ENCODE results near the gene TBL1X. TPM values are rescaled to one million over a fixed set of nuclear protein-coding genes. Genes with fewer than 3 reads are reported as not detected.

TBL1X gene
- total RNA-seq, 6 experiments from 2014 or later: 18.0 to 40.7 (median 20.8) TPM

DNA sequence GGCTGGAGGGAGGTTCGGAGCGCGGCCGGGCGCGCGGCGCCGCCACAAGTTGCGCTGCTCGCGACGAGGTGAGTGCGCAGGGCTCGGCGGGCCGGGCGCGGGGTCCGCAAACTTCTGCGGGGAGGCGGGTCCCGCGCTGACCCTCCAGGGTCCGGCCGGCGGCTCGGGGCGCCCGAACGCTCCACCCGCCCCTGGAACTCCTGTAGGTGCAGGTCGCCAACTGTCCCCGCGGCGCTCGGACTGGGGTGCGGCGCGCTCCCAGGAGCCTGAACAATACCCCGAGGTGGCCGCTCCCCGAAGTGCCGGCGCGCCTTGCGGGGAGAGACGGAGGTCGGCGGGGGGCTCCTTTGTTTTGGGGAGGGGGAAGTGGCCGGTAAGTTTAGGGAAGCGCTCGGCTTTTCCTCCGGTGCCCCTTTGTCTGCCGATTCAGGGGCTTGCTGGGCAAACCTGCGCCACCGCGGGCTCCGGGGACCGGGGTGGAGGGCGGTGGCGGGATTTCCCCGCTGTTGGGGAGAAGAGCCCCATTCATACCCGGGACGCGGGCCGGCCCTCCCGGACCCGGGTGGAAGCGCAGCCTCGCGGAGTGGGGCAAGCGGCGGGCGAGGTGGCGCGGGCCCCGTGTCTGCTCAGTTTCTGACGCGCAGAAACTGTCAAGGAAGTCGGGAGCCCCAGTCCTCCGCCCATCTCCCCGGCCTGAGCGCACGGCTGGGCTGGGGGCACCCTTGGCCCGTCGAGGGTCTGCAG lies 694 bp downstream of the TBL1X start:
- Histone ChIP-seq H3K9me3 (no peaks in the 10 kb centered on the region), H3K27me3 (no peaks in the 10 kb centered on the region), H3K27ac (peak overlapping the region; percentile 55 to 60 (median 59)), H3K36me3 (no peaks in the 10 kb centered on the region), H3K4me1 (peaks cover 0 to 32% (median 7%) of the 10 kb centered on the region in 4 donors), H3K4me3 (peak overlapping the region; percentile 46 to 72 (median 69))
- 7% methylated on average over 3 of the region's 87 CpGs for whole genome bisulfite sequencing (ENCODE audit: insufficient coverage, low coverage, low lambda C conversion rate, missing lambda C conversion rate)
- intact Hi-C loops (cut with DNase I): loop anchor here (10.0 kb wide), 1 partner anchor 121 kb away; no protein-coding TSS in a partner anchor
- TF ChIP-seq, protein P1, sequence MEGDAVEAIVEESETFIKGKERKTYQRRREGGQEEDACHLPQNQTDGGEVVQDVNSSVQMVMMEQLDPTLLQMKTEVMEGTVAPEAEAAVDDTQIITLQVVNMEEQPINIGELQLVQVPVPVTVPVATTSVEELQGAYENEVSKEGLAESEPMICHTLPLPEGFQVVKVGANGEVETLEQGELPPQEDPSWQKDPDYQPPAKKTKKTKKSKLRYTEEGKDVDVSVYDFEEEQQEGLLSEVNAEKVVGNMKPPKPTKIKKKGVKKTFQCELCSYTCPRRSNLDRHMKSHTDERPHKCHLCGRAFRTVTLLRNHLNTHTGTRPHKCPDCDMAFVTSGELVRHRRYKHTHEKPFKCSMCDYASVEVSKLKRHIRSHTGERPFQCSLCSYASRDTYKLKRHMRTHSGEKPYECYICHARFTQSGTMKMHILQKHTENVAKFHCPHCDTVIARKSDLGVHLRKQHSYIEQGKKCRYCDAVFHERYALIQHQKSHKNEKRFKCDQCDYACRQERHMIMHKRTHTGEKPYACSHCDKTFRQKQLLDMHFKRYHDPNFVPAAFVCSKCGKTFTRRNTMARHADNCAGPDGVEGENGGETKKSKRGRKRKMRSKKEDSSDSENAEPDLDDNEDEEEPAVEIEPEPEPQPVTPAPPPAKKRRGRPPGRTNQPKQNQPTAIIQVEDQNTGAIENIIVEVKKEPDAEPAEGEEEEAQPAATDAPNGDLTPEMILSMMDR (IDR thresholded peaks at IDR 0.05): no peak
- TF ChIP-seq POLR2A (IDR thresholded peaks at IDR 0.05): no peak
- DNase-seq (peak; percentile 39 to 63 (median 47)), ATAC-seq (peak in 2 of 4 donors; percentile 0 to 1)

DNA sequence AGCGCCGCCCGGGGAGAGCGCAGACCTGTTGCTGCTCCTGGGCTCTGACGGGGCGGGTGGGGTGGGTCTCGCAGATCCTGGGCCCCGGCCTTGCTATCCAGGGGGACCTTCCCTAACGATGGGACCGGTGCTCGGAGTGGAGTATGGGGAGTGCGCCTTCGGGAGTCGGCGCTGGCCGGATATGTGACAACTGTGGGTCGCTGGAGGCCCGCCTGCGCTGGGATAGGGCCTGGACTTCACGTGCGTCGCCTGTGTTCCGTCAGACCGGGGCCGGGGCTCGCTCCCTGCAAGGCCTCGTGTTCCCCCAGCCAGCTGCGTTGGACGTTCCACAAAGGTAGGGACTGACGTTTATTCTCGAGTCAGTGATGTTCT lies 1.3 kb downstream of the TBL1X start:
- 0% methylated on average over 2 of the region's 31 CpGs for WGBS (ENCODE audit: insufficient coverage, low coverage, low lambda C conversion rate, missing lambda C conversion rate)
- intact Hi-C loops (cut with DNase I): loop anchor here (10.0 kb wide), 1 partner anchor 121 kb away; no protein-coding TSS in a partner anchor
- H3K27ac ChIP-seq: peak overlapping the region; percentile 55 to 60 (median 59)
- H3K4me3 ChIP-seq: peak overlapping the region; percentile 46 to 72 (median 69)
- peak; percentile 65 to 78 (median 69) for DNase-seq
- no peaks in the 10 kb centered on the region for H3K9me3 ChIP-seq
- TF ChIP-seq, protein P1 (IDR thresholded peaks at IDR 0.05): no peak
- TF ChIP-seq POLR2A (IDR thresholded peaks at IDR 0.05): peak; percentile 30
- peak; percentile 36 to 58 (median 46) for ATAC-seq
- peaks cover 0 to 32% (median 7%) of the 10 kb centered on the region in 4 donors for H3K4me1 ChIP-seq
- no peaks in the 10 kb centered on the region for H3K27me3 ChIP-seq
- no peaks in the 10 kb centered on the region for H3K36me3 ChIP-seq

DNA sequence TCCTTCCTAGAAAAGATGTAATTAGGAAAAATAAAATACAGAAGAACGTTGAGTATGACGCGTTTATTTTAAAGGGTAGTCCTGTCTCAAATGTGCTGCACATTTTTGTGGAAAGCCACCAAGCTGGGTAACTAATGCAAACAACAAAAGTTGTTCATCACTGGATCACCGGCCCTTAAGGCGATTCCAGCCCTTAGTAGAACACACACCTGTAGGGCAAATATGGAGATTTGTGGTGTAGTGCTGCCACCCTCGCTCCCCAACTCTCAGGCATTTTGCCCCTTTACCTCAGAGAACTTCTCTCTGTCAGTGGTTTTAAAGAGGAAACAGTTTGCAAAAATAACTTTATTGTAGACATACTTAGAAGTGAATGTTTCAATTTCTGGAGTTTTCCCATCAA lies 1.9 kb downstream of the TBL1X start:
- TF ChIP-seq, protein P1 (IDR thresholded peaks at IDR 0.05): no peak
- TF ChIP-seq POLR2A (IDR thresholded peaks at IDR 0.05): no peak
- DNase-seq (no peak), ATAC-seq (no peak)
- H3K27me3 ChIP-seq: no peaks in the 10 kb centered on the region
- peak overlapping the region in 2 of 3 donors; percentile 69 to 72 for H3K4me3 ChIP-seq
- no peak overlapping the region for H3K27ac ChIP-seq
- 27% methylated on average over 5 of the region's 6 CpGs for WGBS (ENCODE audit: insufficient coverage, low coverage, low lambda C conversion rate, missing lambda C conversion rate)
- H3K36me3 ChIP-seq: no peaks in the 10 kb centered on the region
- intact Hi-C loops (cut with DNase I): loop anchor here (10.0 kb wide), 1 partner anchor 122 kb away; no protein-coding TSS in a partner anchor
- no peaks in the 10 kb centered on the region for H3K9me3 ChIP-seq
- H3K4me1 ChIP-seq: peaks cover 0 to 32% (median 7%) of the 10 kb centered on the region in 4 donors

DNA sequence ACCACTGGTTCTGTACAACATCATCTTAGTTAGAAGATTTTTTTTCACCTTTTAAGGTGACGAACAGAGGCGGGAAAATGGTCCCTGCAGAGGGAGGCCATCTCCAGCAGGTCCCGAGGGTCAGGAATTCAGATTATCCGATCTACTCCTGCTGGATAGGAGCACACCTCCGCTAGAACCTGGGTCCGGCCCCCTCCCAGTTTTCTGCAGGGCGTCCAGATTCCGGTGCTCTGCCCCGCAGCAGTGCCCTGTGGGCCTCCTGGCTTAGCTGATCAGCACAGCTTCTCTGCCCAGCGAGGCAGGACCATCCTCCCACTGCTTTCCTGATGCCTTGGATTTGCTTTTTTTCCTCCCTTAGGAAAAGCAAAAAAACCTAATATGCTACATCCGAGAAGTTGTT lies 2.3 kb downstream of the TBL1X start:
- 52% methylated on average over 7 of the region's 11 CpGs for whole genome bisulfite sequencing (ENCODE audit: insufficient coverage, low coverage, low lambda C conversion rate, missing lambda C conversion rate)
- TF ChIP-seq POLR2A (IDR thresholded peaks at IDR 0.05): no peak
- TF ChIP-seq, protein P1 (IDR thresholded peaks at IDR 0.05): no peak
- Histone ChIP-seq H3K4me1 (peaks cover 0 to 30% (median 7%) of the 10 kb centered on the region in 4 donors), H3K9me3 (no peaks in the 10 kb centered on the region), H3K36me3 (no peaks in the 10 kb centered on the region), H3K27ac (no peak overlapping the region), H3K27me3 (no peaks in the 10 kb centered on the region), H3K4me3 (no peak overlapping the region)
- DNase-seq: no peak
- no peak for ATAC-seq
- intact Hi-C loops (cut with DNase I): loop anchor here (10.0 kb wide), 1 partner anchor 122 kb away; no protein-coding TSS in a partner anchor
